ENCODE data around the gene CDC14B.

GRCh38 chr9:96522366-96522765 is 97.3 kb downstream of the CDC14B start:
- no peak for TF ChIP-seq CTCF (conservative IDR thresholded peaks at IDR 0.05 in 1 of 2, IDR thresholded peaks at IDR 0.05 in 1 of 2; ENCODE audit: extremely low read depth in 1 of 2, insufficient read depth in 1 of 2, low read depth in 1 of 2, low read length in 2 of 2)
- no peak for TF ChIP-seq EZH2 (IDR thresholded peaks at IDR 0.05; ENCODE audit: borderline replicate concordance, low read length)
